ENCODE measurements around the gene TMEM132E.

The TMEM132E gene

DNA sequence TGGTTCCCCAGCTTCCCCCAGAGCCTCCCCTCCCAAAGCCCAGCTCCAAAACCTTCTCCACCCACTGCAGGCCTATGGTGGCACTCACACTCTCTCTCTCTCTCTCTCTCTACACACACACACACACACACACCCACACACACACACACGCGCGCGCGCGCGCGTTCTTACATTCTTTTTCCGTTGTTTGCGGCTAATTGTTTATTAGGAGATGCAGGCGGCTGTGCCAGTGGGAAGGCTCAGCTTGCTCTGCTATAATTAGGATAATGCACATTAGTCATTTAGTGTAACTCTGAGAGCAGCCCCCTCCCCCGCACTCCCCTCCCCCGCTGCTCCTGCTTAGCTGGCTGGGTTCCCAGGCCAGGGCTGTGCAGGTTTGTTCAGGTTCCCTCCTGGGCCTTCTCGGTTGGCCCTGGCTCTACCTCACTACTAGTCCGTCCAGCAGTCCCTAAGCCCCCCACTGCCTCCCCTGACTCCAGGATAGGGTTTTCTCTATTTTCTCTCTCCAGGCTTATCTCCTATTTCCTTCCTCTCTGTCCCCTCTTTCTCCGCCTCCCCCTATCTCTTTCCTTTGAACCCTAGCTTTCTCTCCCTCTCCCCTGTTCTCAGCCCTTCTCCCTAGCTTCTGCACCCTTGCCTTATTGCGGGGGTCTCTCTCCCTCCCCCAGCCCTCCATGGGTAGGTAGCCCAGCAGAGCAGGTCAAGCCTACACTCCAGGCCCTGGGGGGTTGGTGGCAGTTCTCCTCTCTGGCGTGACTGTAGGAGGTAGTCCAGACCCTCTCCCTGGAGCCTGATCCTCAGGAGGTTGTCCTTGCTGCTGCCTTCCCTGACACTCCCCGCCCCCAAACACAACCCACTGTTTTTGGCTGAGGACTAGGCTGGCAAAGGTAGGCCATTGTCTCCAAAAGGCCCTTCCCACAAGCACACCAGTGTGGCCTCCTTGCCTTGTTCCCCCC lies 34.0 kb downstream of the TMEM132E start (continued):
- TF ChIP-seq, protein P1, sequence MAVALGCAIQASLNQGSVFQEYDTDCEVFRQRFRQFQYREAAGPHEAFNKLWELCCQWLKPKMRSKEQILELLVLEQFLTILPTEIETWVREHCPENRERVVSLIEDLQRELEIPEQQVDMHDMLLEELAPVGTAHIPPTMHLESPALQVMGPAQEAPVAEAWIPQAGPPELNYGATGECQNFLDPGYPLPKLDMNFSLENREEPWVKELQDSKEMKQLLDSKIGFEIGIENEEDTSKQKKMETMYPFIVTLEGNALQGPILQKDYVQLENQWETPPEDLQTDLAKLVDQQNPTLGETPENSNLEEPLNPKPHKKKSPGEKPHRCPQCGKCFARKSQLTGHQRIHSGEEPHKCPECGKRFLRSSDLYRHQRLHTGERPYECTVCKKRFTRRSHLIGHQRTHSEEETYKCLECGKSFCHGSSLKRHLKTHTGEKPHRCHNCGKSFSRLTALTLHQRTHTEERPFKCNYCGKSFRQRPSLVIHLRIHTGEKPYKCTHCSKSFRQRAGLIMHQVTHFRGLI (tag by site-specific recombination; IDR thresholded peaks at IDR 0.05): no peak
- TF ChIP-seq, protein P2, sequence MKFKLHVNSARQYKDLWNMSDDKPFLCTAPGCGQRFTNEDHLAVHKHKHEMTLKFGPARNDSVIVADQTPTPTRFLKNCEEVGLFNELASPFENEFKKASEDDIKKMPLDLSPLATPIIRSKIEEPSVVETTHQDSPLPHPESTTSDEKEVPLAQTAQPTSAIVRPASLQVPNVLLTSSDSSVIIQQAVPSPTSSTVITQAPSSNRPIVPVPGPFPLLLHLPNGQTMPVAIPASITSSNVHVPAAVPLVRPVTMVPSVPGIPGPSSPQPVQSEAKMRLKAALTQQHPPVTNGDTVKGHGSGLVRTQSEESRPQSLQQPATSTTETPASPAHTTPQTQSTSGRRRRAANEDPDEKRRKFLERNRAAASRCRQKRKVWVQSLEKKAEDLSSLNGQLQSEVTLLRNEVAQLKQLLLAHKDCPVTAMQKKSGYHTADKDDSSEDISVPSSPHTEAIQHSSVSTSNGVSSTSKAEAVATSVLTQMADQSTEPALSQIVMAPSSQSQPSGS (tag by site-specific recombination; IDR thresholded peaks at IDR 0.05; ENCODE audit: low read depth): no peak
- no peak for TF ChIP-seq BCL11B (tag by site-specific recombination; IDR thresholded peaks at IDR 0.05; ENCODE audit: low read depth)
- peak; percentile 42; the same call in 1 of the 2 replicates for TF ChIP-seq ZNF394 (tag by site-specific recombination; IDR thresholded peaks at IDR 0.05; ENCODE audit: borderline replicate concordance)
- TF ChIP-seq ZNF521 (tag by site-specific recombination; IDR thresholded peaks at IDR 0.05): no peak
- TF ChIP-seq SP3 (tag by site-specific recombination; IDR thresholded peaks at IDR 0.05): no peak
- TF ChIP-seq, protein P3, sequence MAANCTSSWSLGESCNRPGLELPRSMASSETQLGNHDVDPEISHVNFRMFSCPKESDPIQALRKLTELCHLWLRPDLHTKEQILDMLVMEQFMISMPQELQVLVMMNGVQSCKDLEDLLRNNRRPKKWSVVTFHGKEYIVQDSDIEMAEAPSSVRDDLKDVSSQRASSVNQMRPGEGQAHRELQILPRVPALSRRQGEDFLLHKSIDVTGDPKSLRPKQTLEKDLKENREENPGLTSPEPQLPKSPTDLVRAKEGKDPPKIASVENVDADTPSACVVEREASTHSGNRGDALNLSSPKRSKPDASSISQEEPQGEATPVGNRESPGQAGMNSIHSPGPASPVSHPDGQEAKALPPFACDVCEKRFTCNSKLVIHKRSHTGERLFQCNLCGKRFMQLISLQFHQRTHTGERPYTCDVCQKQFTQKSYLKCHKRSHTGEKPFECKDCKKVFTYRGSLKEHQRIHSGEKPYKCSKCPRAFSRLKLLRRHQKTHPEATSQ (tag by site-specific recombination; IDR thresholded peaks at IDR 0.05): no peak
- peak; percentile 48 for TF ChIP-seq GLIS2 (tag by site-specific recombination; IDR thresholded peaks at IDR 0.05)
- TF ChIP-seq ZNF10 (tag by site-specific recombination; IDR thresholded peaks at IDR 0.05): no peak
- TF ChIP-seq ZFP69B (tag by site-specific recombination; IDR thresholded peaks at IDR 0.05): peak; percentile 74
- no peak for TF ChIP-seq ZNF132 (tag by site-specific recombination; IDR thresholded peaks at IDR 0.05; ENCODE audit: borderline replicate concordance)
- no peak for TF ChIP-seq ZNF140 (tag by site-specific recombination; IDR thresholded peaks at IDR 0.05)
- TF ChIP-seq ZNF530 (tag by site-specific recombination; IDR thresholded peaks at IDR 0.05; ENCODE audit: low read depth): no peak
- TF ChIP-seq, protein P4, sequence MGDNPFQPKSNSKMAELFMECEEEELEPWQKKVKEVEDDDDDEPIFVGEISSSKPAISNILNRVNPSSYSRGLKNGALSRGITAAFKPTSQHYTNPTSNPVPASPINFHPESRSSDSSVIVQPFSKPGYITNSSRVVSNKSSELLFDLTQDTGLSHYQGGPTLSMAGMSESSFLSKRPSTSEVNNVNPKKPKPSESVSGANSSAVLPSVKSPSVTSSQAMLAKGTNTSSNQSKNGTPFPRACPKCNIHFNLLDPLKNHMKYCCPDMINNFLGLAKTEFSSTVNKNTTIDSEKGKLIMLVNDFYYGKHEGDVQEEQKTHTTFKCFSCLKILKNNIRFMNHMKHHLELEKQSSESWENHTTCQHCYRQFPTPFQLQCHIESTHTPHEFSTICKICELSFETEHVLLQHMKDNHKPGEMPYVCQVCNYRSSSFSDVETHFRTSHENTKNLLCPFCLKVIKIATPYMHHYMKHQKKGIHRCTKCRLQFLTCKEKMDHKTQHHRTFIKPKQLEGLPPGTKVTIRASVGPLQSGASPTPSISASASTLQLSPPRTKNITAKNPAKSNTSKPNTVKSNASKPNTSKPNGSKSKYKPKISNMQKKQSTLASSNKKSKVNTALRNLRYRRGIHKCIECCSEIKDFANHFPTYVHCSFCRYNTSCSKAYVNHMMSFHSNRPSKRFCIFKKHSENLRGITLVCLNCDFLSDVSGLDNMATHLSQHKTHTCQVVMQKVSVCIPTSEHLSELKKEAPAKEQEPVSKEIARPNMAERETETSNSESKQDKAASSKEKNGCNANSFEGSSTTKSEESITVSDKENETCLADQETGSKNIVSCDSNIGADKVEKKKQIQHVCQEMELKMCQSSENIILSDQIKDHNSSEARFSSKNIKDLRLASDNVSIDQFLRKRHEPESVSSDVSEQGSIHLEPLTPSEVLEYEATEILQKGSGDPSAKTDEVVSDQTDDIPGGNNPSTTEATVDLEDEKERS (tag by site-specific recombination; IDR thresholded peaks at IDR 0.05): no peak
- TF ChIP-seq, protein P5, sequence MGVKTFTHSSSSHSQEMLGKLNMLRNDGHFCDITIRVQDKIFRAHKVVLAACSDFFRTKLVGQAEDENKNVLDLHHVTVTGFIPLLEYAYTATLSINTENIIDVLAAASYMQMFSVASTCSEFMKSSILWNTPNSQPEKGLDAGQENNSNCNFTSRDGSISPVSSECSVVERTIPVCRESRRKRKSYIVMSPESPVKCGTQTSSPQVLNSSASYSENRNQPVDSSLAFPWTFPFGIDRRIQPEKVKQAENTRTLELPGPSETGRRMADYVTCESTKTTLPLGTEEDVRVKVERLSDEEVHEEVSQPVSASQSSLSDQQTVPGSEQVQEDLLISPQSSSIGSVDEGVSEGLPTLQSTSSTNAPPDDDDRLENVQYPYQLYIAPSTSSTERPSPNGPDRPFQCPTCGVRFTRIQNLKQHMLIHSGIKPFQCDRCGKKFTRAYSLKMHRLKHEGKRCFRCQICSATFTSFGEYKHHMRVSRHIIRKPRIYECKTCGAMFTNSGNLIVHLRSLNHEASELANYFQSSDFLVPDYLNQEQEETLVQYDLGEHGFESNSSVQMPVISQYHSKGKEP (tag by site-specific recombination; IDR thresholded peaks at IDR 0.05): peak; percentile 79
- no peak for TF ChIP-seq ZNF654 (tag by site-specific recombination; IDR thresholded peaks at IDR 0.05; ENCODE audit: low read depth)
- TF ChIP-seq, protein P6, sequence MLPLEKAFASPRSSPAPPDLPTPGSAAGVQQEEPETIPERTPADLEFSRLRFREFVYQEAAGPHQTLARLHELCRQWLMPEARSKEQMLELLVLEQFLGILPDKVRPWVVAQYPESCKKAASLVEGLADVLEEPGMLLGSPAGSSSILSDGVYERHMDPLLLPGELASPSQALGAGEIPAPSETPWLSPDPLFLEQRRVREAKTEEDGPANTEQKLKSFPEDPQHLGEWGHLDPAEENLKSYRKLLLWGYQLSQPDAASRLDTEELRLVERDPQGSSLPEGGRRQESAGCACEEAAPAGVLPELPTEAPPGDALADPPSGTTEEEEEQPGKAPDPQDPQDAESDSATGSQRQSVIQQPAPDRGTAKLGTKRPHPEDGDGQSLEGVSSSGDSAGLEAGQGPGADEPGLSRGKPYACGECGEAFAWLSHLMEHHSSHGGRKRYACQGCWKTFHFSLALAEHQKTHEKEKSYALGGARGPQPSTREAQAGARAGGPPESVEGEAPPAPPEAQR (tag by site-specific recombination; IDR thresholded peaks at IDR 0.05): peak; percentile 92
- no peak for TF ChIP-seq ZNF426 (tag by site-specific recombination; IDR thresholded peaks at IDR 0.05)
- TF ChIP-seq ZNF501 (tag by site-specific recombination; IDR thresholded peaks at IDR 0.05): no peak
- TF ChIP-seq, protein P7, sequence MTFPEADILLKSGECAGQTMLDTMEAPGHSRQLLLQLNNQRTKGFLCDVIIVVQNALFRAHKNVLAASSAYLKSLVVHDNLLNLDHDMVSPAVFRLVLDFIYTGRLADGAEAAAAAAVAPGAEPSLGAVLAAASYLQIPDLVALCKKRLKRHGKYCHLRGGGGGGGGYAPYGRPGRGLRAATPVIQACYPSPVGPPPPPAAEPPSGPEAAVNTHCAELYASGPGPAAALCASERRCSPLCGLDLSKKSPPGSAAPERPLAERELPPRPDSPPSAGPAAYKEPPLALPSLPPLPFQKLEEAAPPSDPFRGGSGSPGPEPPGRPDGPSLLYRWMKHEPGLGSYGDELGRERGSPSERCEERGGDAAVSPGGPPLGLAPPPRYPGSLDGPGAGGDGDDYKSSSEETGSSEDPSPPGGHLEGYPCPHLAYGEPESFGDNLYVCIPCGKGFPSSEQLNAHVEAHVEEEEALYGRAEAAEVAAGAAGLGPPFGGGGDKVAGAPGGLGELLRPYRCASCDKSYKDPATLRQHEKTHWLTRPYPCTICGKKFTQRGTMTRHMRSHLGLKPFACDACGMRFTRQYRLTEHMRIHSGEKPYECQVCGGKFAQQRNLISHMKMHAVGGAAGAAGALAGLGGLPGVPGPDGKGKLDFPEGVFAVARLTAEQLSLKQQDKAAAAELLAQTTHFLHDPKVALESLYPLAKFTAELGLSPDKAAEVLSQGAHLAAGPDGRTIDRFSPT (tag by site-specific recombination; IDR thresholded peaks at IDR 0.05): peak; percentile 52; the same call in 1 of the 2 replicates
- peak; percentile 44; the same call in 1 of the 2 replicates for TF ChIP-seq ZNF23 (tag by site-specific recombination; IDR thresholded peaks at IDR 0.05; ENCODE audit: borderline replicate concordance)
- peak; percentile 57; the same call in 1 of the 2 replicates for TF ChIP-seq ZNF558 (tag by site-specific recombination; IDR thresholded peaks at IDR 0.05)
- TF ChIP-seq ZNF585B (tag by site-specific recombination; IDR thresholded peaks at IDR 0.05): no peak

Measured in HEK293 (cell line).